Liver (tissue), 3 donors: Measurements from ENCODE around the gene PXDN.

Source experiments
- EGR1 ChIP-seq, 2 donors: IDR thresholded peaks; 2 replicates each; pipeline ENCODE4 v1.6.1; 2016 to 2018; ENCODE audit warnings: antibody characterized with exemption in 2 of 2, low read depth in 2 of 2
- GABPA ChIP-seq, 2 donors: IDR thresholded peaks in 1 of 2; conservative IDR thresholded peaks in 1 of 2; 2 replicates each; pipeline ENCODE4 v1.6.1; 2016; ENCODE audit warnings: antibody characterized with exemption in 2 of 2, mild to moderate bottlenecking in 1 of 2, moderate library complexity in 1 of 2
- HNF4G ChIP-seq: IDR thresholded peaks from 2 replicates; pipeline ENCODE4 v1.6.1; 2016; ENCODE audit warnings: antibody characterized with exemption
- JUND ChIP-seq, 2 donors: IDR thresholded peaks; 2 replicates each; pipeline ENCODE4 v1.6.1; 2016; ENCODE audit warnings: antibody characterized with exemption in 2 of 2
- MAX ChIP-seq: IDR thresholded peaks from 2 replicates; pipeline ENCODE4 v1.6.1; 2016; ENCODE audit warnings: antibody characterized with exemption
- RAD21 ChIP-seq, 2 donors: IDR thresholded peaks; 2 replicates each; pipeline ENCODE4 v1.6.1; 2016; ENCODE audit warnings: antibody characterized with exemption in 2 of 2, mild to moderate bottlenecking in 2 of 2
- SP1 ChIP-seq: IDR thresholded peaks from 2 replicates; pipeline ENCODE4 v1.6.1; 2018; ENCODE audit warnings: antibody characterized with exemption, mild to moderate bottlenecking
- TAF1 ChIP-seq: conservative IDR thresholded peaks from 2 replicates; pipeline ENCODE4 v1.6.1; 2016; ENCODE audit warnings: antibody characterized with exemption, mild to moderate bottlenecking
- YY1 ChIP-seq: IDR thresholded peaks from 2 replicates; pipeline ENCODE4 v1.6.1; 2016; ENCODE audit warnings: antibody characterized with exemption, mild to moderate bottlenecking
- ZBTB33 ChIP-seq: IDR thresholded peaks from 2 replicates; pipeline ENCODE4 v1.6.1; 2016; ENCODE audit warnings: antibody characterized with exemption
- TF ChIP-seq, protein P1 (sequence below): fragments of 150-350 bp; IDR thresholded peaks from 2 replicates; pipeline ENCODE4 v1.5.1; 2017; ENCODE audit warnings: improper control_type of control experiment, low read depth, low read length; ENCODE audit not compliant: missing input control
- TF ChIP-seq, protein P2 (sequence below): IDR thresholded peaks from 2 replicates; pipeline ENCODE4 v1.6.1; 2016; ENCODE audit warnings: antibody characterized with exemption, mild to moderate bottlenecking
- TF ChIP-seq, protein P3 (sequence below): IDR thresholded peaks from 2 replicates; pipeline ENCODE4 v1.6.1; 2016; ENCODE audit warnings: antibody characterized with exemption
- donor health status: healthy.
- donor health status: healthy.

DNA sequence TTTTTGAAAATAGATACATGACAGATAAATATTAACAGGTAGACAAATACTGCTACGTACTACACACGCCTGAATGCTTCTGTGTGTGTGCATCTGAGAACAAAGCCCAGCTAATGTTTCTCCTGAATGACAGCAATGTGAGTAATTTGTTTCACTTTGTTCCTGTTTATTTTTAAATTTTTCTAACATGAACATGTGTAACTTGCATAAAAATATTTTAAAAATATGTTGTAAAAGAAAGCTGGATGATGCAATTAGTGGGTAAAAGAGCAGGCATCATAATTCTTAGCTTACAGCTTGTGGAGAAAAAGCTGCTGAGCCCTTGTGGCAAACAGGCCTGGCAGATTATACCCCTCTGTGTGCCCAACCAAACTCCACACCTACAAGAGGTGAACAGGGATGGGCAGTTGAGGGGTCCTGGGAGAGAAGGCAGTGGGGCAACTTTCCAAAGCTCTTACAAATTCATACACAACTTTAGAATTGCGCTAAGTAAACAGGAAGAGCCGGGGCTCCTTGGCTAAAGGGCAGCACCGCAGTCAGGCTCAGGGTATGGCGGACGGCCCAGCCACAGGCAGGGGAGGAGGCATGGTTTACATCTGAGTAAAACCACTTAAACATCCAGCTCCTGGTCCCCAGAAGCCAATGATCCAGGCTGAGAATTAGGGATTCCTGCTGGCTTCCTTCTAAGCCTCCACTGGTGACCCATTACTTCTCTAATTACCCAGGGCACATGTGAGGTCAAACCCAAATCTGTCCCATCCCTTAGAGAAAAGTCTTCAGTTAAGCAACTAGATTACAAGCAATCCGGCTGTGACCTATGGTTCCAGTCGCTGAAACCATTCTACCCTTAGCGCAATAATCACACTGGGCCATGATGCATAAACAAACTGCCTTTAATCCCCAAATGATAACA is 14.0 kb downstream of the PXDN start:
- TF ChIP-seq, protein P1, sequence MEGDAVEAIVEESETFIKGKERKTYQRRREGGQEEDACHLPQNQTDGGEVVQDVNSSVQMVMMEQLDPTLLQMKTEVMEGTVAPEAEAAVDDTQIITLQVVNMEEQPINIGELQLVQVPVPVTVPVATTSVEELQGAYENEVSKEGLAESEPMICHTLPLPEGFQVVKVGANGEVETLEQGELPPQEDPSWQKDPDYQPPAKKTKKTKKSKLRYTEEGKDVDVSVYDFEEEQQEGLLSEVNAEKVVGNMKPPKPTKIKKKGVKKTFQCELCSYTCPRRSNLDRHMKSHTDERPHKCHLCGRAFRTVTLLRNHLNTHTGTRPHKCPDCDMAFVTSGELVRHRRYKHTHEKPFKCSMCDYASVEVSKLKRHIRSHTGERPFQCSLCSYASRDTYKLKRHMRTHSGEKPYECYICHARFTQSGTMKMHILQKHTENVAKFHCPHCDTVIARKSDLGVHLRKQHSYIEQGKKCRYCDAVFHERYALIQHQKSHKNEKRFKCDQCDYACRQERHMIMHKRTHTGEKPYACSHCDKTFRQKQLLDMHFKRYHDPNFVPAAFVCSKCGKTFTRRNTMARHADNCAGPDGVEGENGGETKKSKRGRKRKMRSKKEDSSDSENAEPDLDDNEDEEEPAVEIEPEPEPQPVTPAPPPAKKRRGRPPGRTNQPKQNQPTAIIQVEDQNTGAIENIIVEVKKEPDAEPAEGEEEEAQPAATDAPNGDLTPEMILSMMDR, result no peak
- TF ChIP-seq SP1 (no peak), RAD21 (IDR thresholded peaks at IDR 0.05) (peak in 1 of 2 donors; percentile 2), JUND (IDR thresholded peaks at IDR 0.05) (no peak), TAF1 (no peak), YY1 (no peak), HNF4G (no peak), GABPA (IDR thresholded peaks at IDR 0.05 in 1 of 2, conservative IDR thresholded peaks at IDR 0.05 in 1 of 2) (no peak), ZBTB33 (no peak), EGR1 (IDR thresholded peaks at IDR 0.05; ENCODE audit: low read depth in 2 of 2) (no peak), MAX (no peak)
- TF ChIP-seq, protein P2, sequence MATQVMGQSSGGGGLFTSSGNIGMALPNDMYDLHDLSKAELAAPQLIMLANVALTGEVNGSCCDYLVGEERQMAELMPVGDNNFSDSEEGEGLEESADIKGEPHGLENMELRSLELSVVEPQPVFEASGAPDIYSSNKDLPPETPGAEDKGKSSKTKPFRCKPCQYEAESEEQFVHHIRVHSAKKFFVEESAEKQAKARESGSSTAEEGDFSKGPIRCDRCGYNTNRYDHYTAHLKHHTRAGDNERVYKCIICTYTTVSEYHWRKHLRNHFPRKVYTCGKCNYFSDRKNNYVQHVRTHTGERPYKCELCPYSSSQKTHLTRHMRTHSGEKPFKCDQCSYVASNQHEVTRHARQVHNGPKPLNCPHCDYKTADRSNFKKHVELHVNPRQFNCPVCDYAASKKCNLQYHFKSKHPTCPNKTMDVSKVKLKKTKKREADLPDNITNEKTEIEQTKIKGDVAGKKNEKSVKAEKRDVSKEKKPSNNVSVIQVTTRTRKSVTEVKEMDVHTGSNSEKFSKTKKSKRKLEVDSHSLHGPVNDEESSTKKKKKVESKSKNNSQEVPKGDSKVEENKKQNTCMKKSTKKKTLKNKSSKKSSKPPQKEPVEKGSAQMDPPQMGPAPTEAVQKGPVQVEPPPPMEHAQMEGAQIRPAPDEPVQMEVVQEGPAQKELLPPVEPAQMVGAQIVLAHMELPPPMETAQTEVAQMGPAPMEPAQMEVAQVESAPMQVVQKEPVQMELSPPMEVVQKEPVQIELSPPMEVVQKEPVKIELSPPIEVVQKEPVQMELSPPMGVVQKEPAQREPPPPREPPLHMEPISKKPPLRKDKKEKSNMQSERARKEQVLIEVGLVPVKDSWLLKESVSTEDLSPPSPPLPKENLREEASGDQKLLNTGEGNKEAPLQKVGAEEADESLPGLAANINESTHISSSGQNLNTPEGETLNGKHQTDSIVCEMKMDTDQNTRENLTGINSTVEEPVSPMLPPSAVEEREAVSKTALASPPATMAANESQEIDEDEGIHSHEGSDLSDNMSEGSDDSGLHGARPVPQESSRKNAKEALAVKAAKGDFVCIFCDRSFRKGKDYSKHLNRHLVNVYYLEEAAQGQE, result no peak
- TF ChIP-seq, protein P3, sequence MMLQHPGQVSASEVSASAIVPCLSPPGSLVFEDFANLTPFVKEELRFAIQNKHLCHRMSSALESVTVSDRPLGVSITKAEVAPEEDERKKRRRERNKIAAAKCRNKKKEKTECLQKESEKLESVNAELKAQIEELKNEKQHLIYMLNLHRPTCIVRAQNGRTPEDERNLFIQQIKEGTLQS, result no peak
